HepG2 (cell line): ENCODE results near the gene ASB16. TPM values are rescaled to one million over a fixed set of nuclear protein-coding genes. Genes with fewer than 3 reads are reported as not detected.

Source experiments
- BORCS8-MEF2B ChIP-seq: sonication (generic); formaldehyde crosslinking; IDR thresholded peaks from 2 replicates; pipeline ENCODE4 v1.8.0; 2022; ENCODE audit warnings: mild to moderate bottlenecking, missing genetic modification reagents
- GATAD1 ChIP-seq: IDR thresholded peaks from 2 replicates; pipeline ENCODE4 v1.6.1; 2016; ENCODE audit warnings: missing genetic modification reagents, missing compliant biosample characterization
- JUN ChIP-seq: sonication (generic); formaldehyde crosslinking; IDR thresholded peaks from 2 replicates; pipeline ENCODE4 v1.4.0; 2020; ENCODE audit warnings: mild to moderate bottlenecking, missing genetic modification reagents
- KDM6A ChIP-seq: IDR thresholded peaks from 2 replicates; pipeline ENCODE4 v1.6.1; 2016; ENCODE audit warnings: low read depth
- NKX3-1 ChIP-seq: sonication (generic); formaldehyde crosslinking; IDR thresholded peaks from 2 replicates; pipeline ENCODE4 v1.5.0; 2020; ENCODE audit warnings: missing genetic modification reagents
- RARA ChIP-seq: IDR thresholded peaks from 2 replicates; pipeline ENCODE4 v1.6.1; 2016; ENCODE audit warnings: missing genetic modification reagents, missing compliant biosample characterization
- ZBTB3 ChIP-seq: sonication (generic); formaldehyde crosslinking; IDR thresholded peaks from 2 replicates; pipeline ENCODE4 v1.4.0; 2020; ENCODE audit warnings: low read depth, mild to moderate bottlenecking, moderate library complexity, missing genetic modification reagents, borderline replicate concordance
- ZMYM3 ChIP-seq: sonication (generic); formaldehyde crosslinking; IDR thresholded peaks from 2 replicates; pipeline ENCODE4 v1.5.1; 2020; ENCODE audit warnings: mild to moderate bottlenecking, missing genetic modification reagents
- polyA plus RNA-seq, 8 experiments: library from polyadenylated mRNA; depleted of rRNA in 3 of 8; stranded (reverse) in 7 of 8; unstranded in 1 of 8; fragments of >200 nt; fragmentation: Illumina TruSeq in 4 of 8; extraction: Trizol in 4 of 8; gene quantifications; 2 replicates each; pipeline versions ENCODE4 v1.2.1 to v1.2.3, GENCODE V29; 2011 to 2016; ENCODE audit warnings: low read depth in 4 of 8, missing spikeins in 1 of 8, mixed read lengths in 1 of 8; ENCODE audit not compliant: insufficient read depth in 1 of 8
- total RNA-seq, 5 experiments: library from RNA; depleted of rRNA; stranded (reverse); fragments of >200 nt; fragmentation: Illumina TruSeq; extraction: Trizol; gene quantifications; 2 replicates each; pipeline ENCODE4 v1.2.3, GENCODE V29; 2016; ENCODE audit warnings: low read depth in 1 of 5
- TF ChIP-seq, protein P1 (sequence below): sonication (generic); formaldehyde crosslinking; IDR thresholded peaks from 2 replicates; pipeline ENCODE4 v1.8.0; 2022; ENCODE audit warnings: mild to moderate bottlenecking, missing genetic modification reagents
- TF ChIP-seq, protein P2 (sequence below), 2 experiments: fragments of 450-650 bp in 1 of 2; sonication (generic) in 1 of 2; formaldehyde crosslinking in 1 of 2; IDR thresholded peaks; 2 replicates each; pipeline versions ENCODE4 v1.6.1 to v1.8.0; 2016 to 2022; ENCODE audit warnings: antibody characterized with exemption in 1 of 2, mild to moderate bottlenecking in 1 of 2, missing genetic modification reagents in 1 of 2
- TF ChIP-seq, protein P3 (sequence below): sonication (generic); formaldehyde crosslinking; IDR thresholded peaks from 2 replicates; pipeline ENCODE4 v1.8.0; 2022; ENCODE audit warnings: mild to moderate bottlenecking, missing genetic modification reagents, borderline replicate concordance
- TF ChIP-seq, protein P4 (sequence below): sonication (generic); formaldehyde crosslinking; IDR thresholded peaks from 2 replicates; pipeline ENCODE4 v1.5.1; 2020; ENCODE audit warnings: missing genetic modification reagents, mild to moderate bottlenecking, borderline replicate concordance

ASB16 gene
- total and polyA plus RNA-seq, 2 of the 13 experiments (the other 11 are each of a cell fraction or from before 2014, with no cell fraction given) = 0.07 TPM; not detected in 1

DNA sequence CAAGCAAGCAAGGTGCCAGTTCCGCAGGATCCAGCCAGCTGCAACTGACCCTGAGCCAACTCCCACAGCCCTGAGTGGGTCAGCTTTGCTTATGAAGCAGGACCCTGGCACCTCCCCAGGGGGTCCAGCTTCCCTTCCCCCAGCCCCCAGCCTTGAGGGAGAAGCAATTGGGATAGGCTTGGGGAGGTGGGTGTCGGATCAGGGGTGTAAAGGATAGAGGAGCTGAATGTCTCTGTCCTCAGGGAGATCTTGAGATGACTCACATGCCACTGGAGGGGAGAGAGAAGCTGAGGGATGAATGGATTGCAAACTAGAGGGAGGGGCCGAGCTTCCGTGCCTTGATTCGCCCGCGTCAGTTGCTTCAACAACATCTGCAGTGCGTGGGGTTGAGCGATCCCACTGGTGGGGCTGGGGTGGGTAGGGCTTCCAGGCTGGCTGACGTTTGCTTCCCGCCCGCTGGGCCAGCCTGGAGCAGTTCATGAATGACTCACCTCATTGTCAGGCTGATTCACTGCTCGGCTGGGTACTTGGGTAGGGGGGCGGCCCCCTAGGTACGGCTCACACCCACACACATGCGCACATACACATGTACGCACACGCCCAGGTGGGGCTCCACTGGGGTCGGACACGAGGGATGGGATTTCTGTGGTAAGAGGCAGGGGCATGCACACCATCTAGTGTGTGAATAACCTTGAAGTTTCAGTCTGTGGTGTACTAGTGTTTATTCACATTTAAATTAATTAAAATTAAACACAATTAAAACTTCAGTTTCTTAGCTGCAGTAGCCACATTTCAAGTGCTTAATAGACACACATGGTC, 32.4 kb upstream of the ASB16 start (continued):
- TF ChIP-seq GATAD1 (CRISPR knock-in tag) (peak; percentile 49; the same call in 1 of the 2 replicates), ZBTB3 (0 out of 2 replicates have a peak, but pooled peaks have one; percentile 70), BORCS8-MEF2B (peak; percentile 67; the same call in 1 of the 2 replicates), KDM6A (no peak), RARA (CRISPR knock-in tag) (peak; percentile 39; the same call in 1 of the 2 replicates), JUN (CRISPR knock-in tag) (peak; percentile 97), NKX3-1 (no peak), ZMYM3 (CRISPR knock-in tag) (peak; percentile 26; the same call in 1 of the 2 replicates)
- TF ChIP-seq, protein P1, sequence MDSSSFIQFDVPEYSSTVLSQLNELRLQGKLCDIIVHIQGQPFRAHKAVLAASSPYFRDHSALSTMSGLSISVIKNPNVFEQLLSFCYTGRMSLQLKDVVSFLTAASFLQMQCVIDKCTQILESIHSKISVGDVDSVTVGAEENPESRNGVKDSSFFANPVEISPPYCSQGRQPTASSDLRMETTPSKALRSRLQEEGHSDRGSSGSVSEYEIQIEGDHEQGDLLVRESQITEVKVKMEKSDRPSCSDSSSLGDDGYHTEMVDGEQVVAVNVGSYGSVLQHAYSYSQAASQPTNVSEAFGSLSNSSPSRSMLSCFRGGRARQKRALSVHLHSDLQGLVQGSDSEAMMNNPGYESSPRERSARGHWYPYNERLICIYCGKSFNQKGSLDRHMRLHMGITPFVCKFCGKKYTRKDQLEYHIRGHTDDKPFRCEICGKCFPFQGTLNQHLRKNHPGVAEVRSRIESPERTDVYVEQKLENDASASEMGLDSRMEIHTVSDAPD = 0 out of 2 replicates have a peak, but pooled peaks have one; percentile 44
- TF ChIP-seq, protein P2, sequence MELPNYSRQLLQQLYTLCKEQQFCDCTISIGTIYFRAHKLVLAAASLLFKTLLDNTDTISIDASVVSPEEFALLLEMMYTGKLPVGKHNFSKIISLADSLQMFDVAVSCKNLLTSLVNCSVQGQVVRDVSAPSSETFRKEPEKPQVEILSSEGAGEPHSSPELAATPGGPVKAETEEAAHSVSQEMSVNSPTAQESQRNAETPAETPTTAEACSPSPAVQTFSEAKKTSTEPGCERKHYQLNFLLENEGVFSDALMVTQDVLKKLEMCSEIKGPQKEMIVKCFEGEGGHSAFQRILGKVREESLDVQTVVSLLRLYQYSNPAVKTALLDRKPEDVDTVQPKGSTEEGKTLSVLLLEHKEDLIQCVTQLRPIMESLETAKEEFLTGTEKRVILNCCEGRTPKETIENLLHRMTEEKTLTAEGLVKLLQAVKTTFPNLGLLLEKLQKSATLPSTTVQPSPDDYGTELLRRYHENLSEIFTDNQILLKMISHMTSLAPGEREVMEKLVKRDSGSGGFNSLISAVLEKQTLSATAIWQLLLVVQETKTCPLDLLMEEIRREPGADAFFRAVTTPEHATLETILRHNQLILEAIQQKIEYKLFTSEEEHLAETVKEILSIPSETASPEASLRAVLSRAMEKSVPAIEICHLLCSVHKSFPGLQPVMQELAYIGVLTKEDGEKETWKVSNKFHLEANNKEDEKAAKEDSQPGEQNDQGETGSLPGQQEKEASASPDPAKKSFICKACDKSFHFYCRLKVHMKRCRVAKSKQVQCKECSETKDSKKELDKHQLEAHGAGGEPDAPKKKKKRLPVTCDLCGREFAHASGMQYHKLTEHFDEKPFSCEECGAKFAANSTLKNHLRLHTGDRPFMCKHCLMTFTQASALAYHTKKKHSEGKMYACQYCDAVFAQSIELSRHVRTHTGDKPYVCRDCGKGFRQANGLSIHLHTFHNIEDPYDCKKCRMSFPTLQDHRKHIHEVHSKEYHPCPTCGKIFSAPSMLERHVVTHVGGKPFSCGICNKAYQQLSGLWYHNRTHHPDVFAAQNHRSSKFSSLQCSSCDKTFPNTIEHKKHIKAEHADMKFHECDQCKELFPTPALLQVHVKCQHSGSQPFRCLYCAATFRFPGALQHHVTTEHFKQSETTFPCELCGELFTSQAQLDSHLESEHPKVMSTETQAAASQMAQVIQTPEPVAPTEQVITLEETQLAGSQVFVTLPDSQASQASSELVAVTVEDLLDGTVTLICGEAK (IDR thresholded peaks at IDR 0.05) = no peak
- TF ChIP-seq, protein P2 (CRISPR knock-in tag; IDR thresholded peaks at IDR 0.05) = peak; percentile 81
- TF ChIP-seq, protein P3, sequence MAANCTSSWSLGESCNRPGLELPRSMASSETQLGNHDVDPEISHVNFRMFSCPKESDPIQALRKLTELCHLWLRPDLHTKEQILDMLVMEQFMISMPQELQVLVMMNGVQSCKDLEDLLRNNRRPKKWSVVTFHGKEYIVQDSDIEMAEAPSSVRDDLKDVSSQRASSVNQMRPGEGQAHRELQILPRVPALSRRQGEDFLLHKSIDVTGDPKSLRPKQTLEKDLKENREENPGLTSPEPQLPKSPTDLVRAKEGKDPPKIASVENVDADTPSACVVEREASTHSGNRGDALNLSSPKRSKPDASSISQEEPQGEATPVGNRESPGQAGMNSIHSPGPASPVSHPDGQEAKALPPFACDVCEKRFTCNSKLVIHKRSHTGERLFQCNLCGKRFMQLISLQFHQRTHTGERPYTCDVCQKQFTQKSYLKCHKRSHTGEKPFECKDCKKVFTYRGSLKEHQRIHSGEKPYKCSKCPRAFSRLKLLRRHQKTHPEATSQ (CRISPR knock-in tag) = peak; percentile 76; the same call in 1 of the 2 replicates
- TF ChIP-seq, protein P4, sequence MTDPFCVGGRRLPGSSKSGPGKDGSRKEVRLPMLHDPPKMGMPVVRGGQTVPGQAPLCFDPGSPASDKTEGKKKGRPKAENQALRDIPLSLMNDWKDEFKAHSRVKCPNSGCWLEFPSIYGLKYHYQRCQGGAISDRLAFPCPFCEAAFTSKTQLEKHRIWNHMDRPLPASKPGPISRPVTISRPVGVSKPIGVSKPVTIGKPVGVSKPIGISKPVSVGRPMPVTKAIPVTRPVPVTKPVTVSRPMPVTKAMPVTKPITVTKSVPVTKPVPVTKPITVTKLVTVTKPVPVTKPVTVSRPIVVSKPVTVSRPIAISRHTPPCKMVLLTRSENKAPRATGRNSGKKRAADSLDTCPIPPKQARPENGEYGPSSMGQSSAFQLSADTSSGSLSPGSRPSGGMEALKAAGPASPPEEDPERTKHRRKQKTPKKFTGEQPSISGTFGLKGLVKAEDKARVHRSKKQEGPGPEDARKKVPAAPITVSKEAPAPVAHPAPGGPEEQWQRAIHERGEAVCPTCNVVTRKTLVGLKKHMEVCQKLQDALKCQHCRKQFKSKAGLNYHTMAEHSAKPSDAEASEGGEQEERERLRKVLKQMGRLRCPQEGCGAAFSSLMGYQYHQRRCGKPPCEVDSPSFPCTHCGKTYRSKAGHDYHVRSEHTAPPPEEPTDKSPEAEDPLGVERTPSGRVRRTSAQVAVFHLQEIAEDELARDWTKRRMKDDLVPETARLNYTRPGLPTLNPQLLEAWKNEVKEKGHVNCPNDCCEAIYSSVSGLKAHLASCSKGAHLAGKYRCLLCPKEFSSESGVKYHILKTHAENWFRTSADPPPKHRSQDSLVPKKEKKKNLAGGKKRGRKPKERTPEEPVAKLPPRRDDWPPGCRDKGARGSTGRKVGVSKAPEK (CRISPR knock-in tag) = peak; percentile 50; the same call in 1 of the 2 replicates
